Small intestine (tissue), 7 donors: ENCODE data around the gene OARD1. TPM values are rescaled to one million over a fixed set of nuclear protein-coding genes. Genes with fewer than 3 reads are reported as not detected.

Experiments used
- DNase-seq, 2 donors: peaks; one replicate each; pipeline versions ENCODE4 v3.0.0 to v3.0.0-alpha.2; 2013
- FAIRE-seq: peaks from 2 replicates; lab custom pipeline; 2012; peaks lifted over from hg19 to GRCh38; lab: Jason Lieb, UNC
- H3K27ac ChIP-seq, 3 donors: one replicate each; pipeline ENCODE4 v1.5.1; 2013; ENCODE audit warnings: low read length in 2 of 3, mild to moderate bottlenecking in 2 of 3, control low read depth in 1 of 3, inconsistent platforms in 1 of 3, low read depth in 1 of 3, moderate library complexity in 1 of 3
- H3K27me3 ChIP-seq, 3 donors: one replicate each; pipeline ENCODE4 v1.6.1; 2013; ENCODE audit warnings: low read length in 3 of 3, inconsistent platforms in 1 of 3; ENCODE audit not compliant: control insufficient read depth in 3 of 3, insufficient read depth in 3 of 3
- H3K36me3 ChIP-seq, 3 donors: one replicate each; pipeline ENCODE4 v1.6.1; 2013; ENCODE audit warnings: low read length in 3 of 3, inconsistent platforms in 1 of 3, low read depth in 1 of 3, mild to moderate bottlenecking in 1 of 3, moderate library complexity in 1 of 3; ENCODE audit not compliant: control insufficient read depth in 3 of 3, insufficient read depth in 2 of 3
- H3K4me1 ChIP-seq, 3 donors: one replicate each; pipeline ENCODE4 v1.6.1; 2013; ENCODE audit warnings: low read length in 2 of 3, inconsistent platforms in 1 of 3, low read depth in 1 of 3, mild to moderate bottlenecking in 1 of 3, moderate library complexity in 1 of 3; ENCODE audit not compliant: control insufficient read depth in 3 of 3, insufficient read depth in 2 of 3
- H3K4me3 ChIP-seq, 3 donors: one replicate each; pipeline ENCODE4 v1.5.1; 2013; ENCODE audit warnings: low read length in 3 of 3, control low read depth in 1 of 3, inconsistent platforms in 1 of 3, low read depth in 1 of 3, mild to moderate bottlenecking in 1 of 3, moderate library complexity in 1 of 3
- H3K9me3 ChIP-seq, 2 donors: one replicate each; pipeline ENCODE4 v1.6.1; 2013; ENCODE audit warnings: low read depth in 1 of 2, low read length in 1 of 2; ENCODE audit not compliant: control insufficient read depth in 2 of 2, insufficient read depth in 1 of 2
- WGBS, 3 donors: extraction: QIAGEN DNeasy Blood & Tissue Kit; methylation state at CpG; one replicate each; pipeline ENCODE4 v1.1.7; 2013; 5-methylcytosine and 5-hydroxymethylcytosine counted together
- polyA plus RNA-seq, 4 donors: library from polyadenylated mRNA; stranded (reverse) in 3 of 4; unstranded in 1 of 4; fragments of 200-250 nt in 3 of 4; fragments of 120-200 nt in 1 of 4; gene quantifications; one replicate each; pipeline versions ENCODE4 v1.2.1 to v1.2.3, GENCODE V29; 2013
- donor health status: healthy with polysubstance abuse.
- donor health status: control.
- donor health status: control.
- donor health status: Bipolar disorder and iron deficiency.
- donor health status: healthy.

Gene OARD1
- polyA plus RNA-seq, 4 donors: 31.3 to 78.1 (median 43.6) TPM

- Histone ChIP-seq H3K4me1 (peaks cover 0 to 97% (median 0%) of the 10 kb centered on the region in 3 donors), H3K27ac (peak overlapping the region in 1 of 3 donors; percentile 93), H3K9me3 (no peaks in the 10 kb centered on the region), H3K27me3 (no peaks in the 10 kb centered on the region), H3K4me3 (no peak overlapping the region), H3K36me3 (peaks cover 0 to 5% (median 0%) of the 10 kb centered on the region in 3 donors)
- DNase-seq (no peak), FAIRE-seq (no peak)
- WGBS, 3 donors: 49 to 69% (median 65%) methylated on average over 3 of the region's 3 CpGs
Measured at GRCh38 chr6:41050536-41050935, 21.6 kb downstream of the OARD1 start.

- 82 to 91% (median 87%) methylated on average over 7 of the region's 7 CpGs for WGBS, 3 donors
- H3K27ac ChIP-seq: peak overlapping the region in 1 of 3 donors; percentile 93
- H3K4me3 ChIP-seq: no peak overlapping the region
- peaks cover 0 to 97% (median 0%) of the 10 kb centered on the region in 3 donors for H3K4me1 ChIP-seq
- DNase-seq (no peak), FAIRE-seq (no peak)
- no peaks in the 10 kb centered on the region for H3K27me3 ChIP-seq
- peaks cover 0 to 5% (median 0%) of the 10 kb centered on the region in 3 donors for H3K36me3 ChIP-seq
- H3K9me3 ChIP-seq: no peaks in the 10 kb centered on the region
Measured at GRCh38 chr6:41049955-41050354, 22.2 kb downstream of the OARD1 start.

- peak overlapping the region in 1 of 3 donors; percentile 93 for H3K27ac ChIP-seq
Measured at GRCh38 chr6:41049521-41049920, 22.6 kb downstream of the OARD1 start.

GRCh38 chr6:41047745-41048732 lies 24.1 kb downstream of the OARD1 start:
- H3K27me3 ChIP-seq: no peaks in the 10 kb centered on the region
- no peaks in the 10 kb centered on the region for H3K9me3 ChIP-seq
- no peak overlapping the region for H3K4me3 ChIP-seq
- 74 to 81% (median 80%) methylated on average over 9 of the region's 9 CpGs for WGBS, 3 donors
- no peak for DNase-seq
- H3K27ac ChIP-seq: peak overlapping the region in 1 of 3 donors; percentile 93
- peaks cover 0 to 89% (median 0%) of the 10 kb centered on the region in 3 donors for H3K4me1 ChIP-seq
- no peak for FAIRE-seq
- peaks cover 0 to 8% (median 0%) of the 10 kb centered on the region in 3 donors for H3K36me3 ChIP-seq

More at GRCh38 chr6:41049521-41049920, 22.6 kb downstream of the OARD1 start:
- peaks cover 0 to 93% (median 0%) of the 10 kb centered on the region in 3 donors for H3K4me1 ChIP-seq
- no peak overlapping the region for H3K4me3 ChIP-seq
- no peak for FAIRE-seq
- peaks cover 0 to 5% (median 0%) of the 10 kb centered on the region in 3 donors for H3K36me3 ChIP-seq
- no peaks in the 10 kb centered on the region for H3K9me3 ChIP-seq
- 80 to 88% (median 85%) methylated on average over 1 of the region's 1 CpG for WGBS, 3 donors
- H3K27me3 ChIP-seq: no peaks in the 10 kb centered on the region
- DNase-seq: peak in 1 of 2 donors; percentile 62

- Histone ChIP-seq H3K27me3 (no peaks in the 10 kb centered on the region), H3K4me3 (no peak overlapping the region), H3K36me3 (peaks cover 0 to 8% (median 0%) of the 10 kb centered on the region in 3 donors), H3K4me1 (peaks cover 0 to 86% (median 0%) of the 10 kb centered on the region in 3 donors), H3K27ac (peak overlapping the region in 1 of 3 donors; percentile 93), H3K9me3 (no peaks in the 10 kb centered on the region)
- no peak for FAIRE-seq
- WGBS, 3 donors: 90 to 96% (median 96%) methylated on average over 2 of the region's 2 CpGs
- DNase-seq: peak in 1 of 2 donors; percentile 65
Measured at GRCh38 chr6:41047306-41047705, 24.9 kb downstream of the OARD1 start.

- DNase-seq (no peak), FAIRE-seq (no peak)
- WGBS, 3 donors: 70 to 88% (median 71%) methylated on average over 1 of the region's 1 CpG
- Histone ChIP-seq H3K4me1 (peaks cover 0 to 81% (median 0%) of the 10 kb centered on the region in 3 donors), H3K4me3 (no peak overlapping the region), H3K27me3 (no peaks in the 10 kb centered on the region), H3K9me3 (no peaks in the 10 kb centered on the region), H3K36me3 (peaks cover 0 to 8% (median 0%) of the 10 kb centered on the region in 3 donors), H3K27ac (peak overlapping the region in 1 of 3 donors; percentile 93)
Measured at GRCh38 chr6:41046084-41046483, 26.1 kb downstream of the OARD1 start.

- no peaks in the 10 kb centered on the region for H3K9me3 ChIP-seq
- peaks cover 0 to 81% (median 0%) of the 10 kb centered on the region in 3 donors for H3K4me1 ChIP-seq
- WGBS, 3 donors: 51 to 64% (median 57%) methylated on average over 5 of the region's 5 CpGs
- no peaks in the 10 kb centered on the region for H3K27me3 ChIP-seq
- H3K27ac ChIP-seq: peak overlapping the region in 1 of 3 donors; percentile 42
- no peak for DNase-seq
- no peak for FAIRE-seq
- peaks cover 0 to 8% (median 0%) of the 10 kb centered on the region in 3 donors for H3K36me3 ChIP-seq
- H3K4me3 ChIP-seq: no peak overlapping the region
Measured at GRCh38 chr6:41045664-41046063, 26.5 kb downstream of the OARD1 start.

GRCh38 chr6:41043151-41043550 lies 29.0 kb downstream of the OARD1 start:
- no peak for FAIRE-seq
- H3K27me3 ChIP-seq: no peaks in the 10 kb centered on the region
- H3K36me3 ChIP-seq: peaks cover 0 to 10% (median 0%) of the 10 kb centered on the region in 3 donors
- no peak overlapping the region for H3K4me3 ChIP-seq
- 90 to 100% (median 98%) methylated on average over 3 of the region's 3 CpGs for WGBS, 3 donors
- no peak overlapping the region for H3K27ac ChIP-seq
- no peak for DNase-seq
- no peaks in the 10 kb centered on the region for H3K9me3 ChIP-seq
- peaks cover 0 to 69% (median 3%) of the 10 kb centered on the region in 3 donors for H3K4me1 ChIP-seq
